Measurements from ENCODE around the gene RAP1GAP2. TPM values are rescaled to one million over a fixed set of nuclear protein-coding genes. Genes with fewer than 3 reads are reported as not detected.
A peak's percentile ranks its signal among the peaks of the same experiment; 100 is the strongest.

Gene RAP1GAP2
- total and polyA plus RNA-seq, 11 donors = 13.5 to 44.1 (median 34.3) TPM

DNA sequence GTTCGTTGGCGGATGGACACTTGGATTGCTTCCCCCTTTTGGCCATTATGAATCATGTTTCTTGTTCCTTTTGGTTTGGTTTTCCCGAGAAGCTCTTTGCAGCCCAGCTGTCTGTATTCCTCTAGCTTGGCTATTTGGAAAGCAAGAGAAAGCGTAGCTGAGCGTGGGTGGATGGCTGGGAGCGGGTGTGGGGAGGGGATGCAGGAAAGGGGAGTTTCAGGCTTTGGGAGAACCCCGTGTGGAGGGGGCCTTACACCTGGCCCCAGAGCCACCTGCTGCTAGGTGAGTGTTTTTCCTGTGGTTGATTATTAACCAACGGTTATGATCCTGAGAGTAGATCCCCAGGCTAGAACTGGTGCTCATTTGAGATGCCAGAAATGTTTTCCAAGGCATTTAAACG is 103.7 kb downstream of the RAP1GAP2 start:
- H3K4me1 ChIP-seq = peaks cover 0 to 43% (median 8%) of the 10 kb centered on the region in 12 donors
- no peak overlapping the region for H3K4me3 ChIP-seq
- H3K9me3 ChIP-seq = no peaks in the 10 kb centered on the region
- no peak for DNase-seq
- H3K27ac ChIP-seq = no peak overlapping the region
- H3K36me3 ChIP-seq = no peaks in the 10 kb centered on the region
- H3K27me3 ChIP-seq = no peaks in the 10 kb centered on the region
- 76 to 83% (median 79%) methylated on average over 9 of the region's 9 CpGs for WGBS, 4 donors
- no peak for ATAC-seq
- intact Hi-C loops (cut with DNase I) = loop anchor here in 3 of 10 donors (2.0 to 5.0 kb wide), 3 partner anchors 37 to 48 kb away; no protein-coding TSS in a partner anchor
- TF ChIP-seq POLR2A (IDR thresholded peaks at IDR 0.05) = no peak
- TF ChIP-seq, protein P1, sequence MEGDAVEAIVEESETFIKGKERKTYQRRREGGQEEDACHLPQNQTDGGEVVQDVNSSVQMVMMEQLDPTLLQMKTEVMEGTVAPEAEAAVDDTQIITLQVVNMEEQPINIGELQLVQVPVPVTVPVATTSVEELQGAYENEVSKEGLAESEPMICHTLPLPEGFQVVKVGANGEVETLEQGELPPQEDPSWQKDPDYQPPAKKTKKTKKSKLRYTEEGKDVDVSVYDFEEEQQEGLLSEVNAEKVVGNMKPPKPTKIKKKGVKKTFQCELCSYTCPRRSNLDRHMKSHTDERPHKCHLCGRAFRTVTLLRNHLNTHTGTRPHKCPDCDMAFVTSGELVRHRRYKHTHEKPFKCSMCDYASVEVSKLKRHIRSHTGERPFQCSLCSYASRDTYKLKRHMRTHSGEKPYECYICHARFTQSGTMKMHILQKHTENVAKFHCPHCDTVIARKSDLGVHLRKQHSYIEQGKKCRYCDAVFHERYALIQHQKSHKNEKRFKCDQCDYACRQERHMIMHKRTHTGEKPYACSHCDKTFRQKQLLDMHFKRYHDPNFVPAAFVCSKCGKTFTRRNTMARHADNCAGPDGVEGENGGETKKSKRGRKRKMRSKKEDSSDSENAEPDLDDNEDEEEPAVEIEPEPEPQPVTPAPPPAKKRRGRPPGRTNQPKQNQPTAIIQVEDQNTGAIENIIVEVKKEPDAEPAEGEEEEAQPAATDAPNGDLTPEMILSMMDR (IDR thresholded peaks at IDR 0.05) = no peak

DNA sequence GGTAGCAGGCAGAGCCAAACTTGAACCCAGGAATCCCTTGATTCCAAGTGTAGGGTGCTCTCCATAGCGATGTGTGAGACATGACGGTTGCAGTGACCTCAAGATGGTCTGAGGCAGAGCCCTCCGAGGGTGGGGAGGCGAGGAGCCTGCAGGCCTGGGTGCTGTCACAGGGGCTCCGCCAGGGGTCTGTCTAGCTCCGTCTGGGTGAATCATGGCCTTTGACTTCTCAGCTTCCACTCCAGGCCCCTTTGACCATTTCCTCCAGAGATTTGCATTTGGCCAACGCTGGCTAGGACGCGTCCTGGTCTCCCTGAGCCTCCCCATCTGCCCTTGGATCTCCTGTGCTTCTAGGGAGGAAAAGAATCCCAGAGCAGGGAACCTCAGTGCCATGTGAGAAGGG is 104.6 kb downstream of the RAP1GAP2 start:
- DNase-seq (no peak), ATAC-seq (no peak)
- TF ChIP-seq POLR2A (IDR thresholded peaks at IDR 0.05) = no peak
- TF ChIP-seq, protein P1 (IDR thresholded peaks at IDR 0.05) = no peak
- no peaks in the 10 kb centered on the region for H3K36me3 ChIP-seq
- intact Hi-C loops (cut with DNase I) = loop anchor here in 3 of 10 donors (2.0 to 5.0 kb wide), 3 partner anchors 38 to 49 kb away; no protein-coding TSS in a partner anchor
- 86 to 95% (median 95%) methylated on average over 9 of the region's 9 CpGs for WGBS, 4 donors
- peak overlapping the region in 5 of 12 donors; percentile 38 to 88 (median 56) for H3K27ac ChIP-seq
- H3K9me3 ChIP-seq = no peaks in the 10 kb centered on the region
- H3K27me3 ChIP-seq = no peaks in the 10 kb centered on the region
- H3K4me1 ChIP-seq = peaks cover 0 to 52% (median 12%) of the 10 kb centered on the region in 12 donors
- no peak overlapping the region for H3K4me3 ChIP-seq

DNA sequence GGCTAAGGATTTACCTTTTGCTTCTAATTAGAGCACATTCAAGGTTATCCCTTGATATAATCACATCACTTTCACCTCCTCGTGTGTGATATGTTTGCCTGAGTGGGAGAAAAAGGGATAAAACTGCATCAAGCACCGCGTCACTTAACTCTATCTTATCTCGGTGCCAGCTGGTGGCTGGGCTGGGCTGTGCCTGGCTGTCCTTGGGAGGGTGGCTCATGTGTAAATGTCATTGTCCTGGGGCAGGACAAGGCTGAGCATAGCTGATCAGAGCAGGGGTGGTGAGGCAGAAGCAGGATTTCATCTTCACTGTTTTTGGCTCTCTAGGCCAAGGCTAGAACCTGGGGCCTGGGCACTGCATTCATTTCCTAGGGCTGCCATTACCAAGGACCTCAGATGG is 105.3 kb downstream of the RAP1GAP2 start:
- Histone ChIP-seq H3K27ac (peak overlapping the region in 5 of 12 donors; percentile 38 to 88 (median 56)), H3K36me3 (no peaks in the 10 kb centered on the region), H3K9me3 (no peaks in the 10 kb centered on the region), H3K4me1 (peaks cover 0 to 60% (median 14%) of the 10 kb centered on the region in 12 donors), H3K4me3 (no peak overlapping the region), H3K27me3 (no peaks in the 10 kb centered on the region)
- 26 to 47% (median 42%) methylated on average over 4 of the region's 4 CpGs for WGBS, 4 donors
- intact Hi-C loops (cut with DNase I) = loop anchor here in 3 of 10 donors (2.0 to 5.0 kb wide), 3 partner anchors 39 to 49 kb away; no protein-coding TSS in a partner anchor
- ATAC-seq = peak; percentile 39 to 63 (median 52)
- no peak for TF ChIP-seq POLR2A (IDR thresholded peaks at IDR 0.05)
- TF ChIP-seq, protein P1 (IDR thresholded peaks at IDR 0.05) = no peak
- DNase-seq = peak in 4 of 5 donors; percentile 34 to 62 (median 44)

DNA sequence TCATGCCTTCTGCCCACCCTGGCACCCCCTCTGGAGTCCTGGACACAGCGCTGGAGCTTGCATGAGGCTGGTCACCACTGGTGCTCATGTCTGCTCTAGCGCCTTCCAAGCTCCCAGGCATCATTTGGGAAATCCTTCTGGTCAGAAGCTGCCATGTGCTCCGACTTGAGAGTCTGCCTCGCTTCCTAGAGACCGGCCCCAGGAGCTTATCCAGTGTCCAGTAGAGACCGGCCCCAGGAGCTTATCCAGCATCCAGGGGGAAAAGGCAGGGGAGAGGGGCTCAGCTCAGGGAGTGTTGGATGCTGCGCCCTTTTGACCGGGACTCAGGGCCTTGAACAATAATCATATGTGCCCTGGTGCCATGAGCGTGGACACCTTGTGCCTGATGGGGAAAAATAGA is 106.3 kb downstream of the RAP1GAP2 start:
- H3K4me1 ChIP-seq = peaks cover 0 to 63% (median 14%) of the 10 kb centered on the region in 12 donors
- no peaks in the 10 kb centered on the region for H3K27me3 ChIP-seq
- 97 to 99% (median 98%) methylated on average over 8 to 9 of the region's 9 CpGs for WGBS, 4 donors
- peaks cover 0 to 4% (median 0%) of the 10 kb centered on the region in 12 donors for H3K9me3 ChIP-seq
- TF ChIP-seq, protein P1 (IDR thresholded peaks at IDR 0.05) = no peak
- TF ChIP-seq POLR2A (IDR thresholded peaks at IDR 0.05) = no peak
- ATAC-seq (no peak), DNase-seq (no peak)
- H3K4me3 ChIP-seq = no peak overlapping the region
- intact Hi-C loops (cut with DNase I) = loop anchor here in 2 of 10 donors (5.0 kb wide), 2 partner anchors 40 to 50 kb away; no protein-coding TSS in a partner anchor
- H3K36me3 ChIP-seq = no peaks in the 10 kb centered on the region
- peak overlapping the region in 1 of 12 donors; percentile 88 for H3K27ac ChIP-seq

Measured in heart left ventricle (tissue), 16 donors.